H1 (cell line): Measurements from ENCODE around the gene NME8. TPM values are rescaled to one million over a fixed set of nuclear protein-coding genes. Genes with fewer than 3 reads are reported as not detected.

ENCODE experiments used
- ATF3 ChIP-seq: IDR thresholded peaks from 2 replicates; pipeline ENCODE4 v1.6.1; 2011; ENCODE audit warnings: low read depth, mild to moderate bottlenecking, low read length; ENCODE audit not compliant: insufficient read depth
- BCL11A ChIP-seq, 2 experiments: IDR thresholded peaks; one replicate each; pipeline ENCODE4 v1.6.1; 2011; ENCODE audit warnings: low read depth in 2 of 2, low read length in 2 of 2, mild to moderate bottlenecking in 2 of 2
- HDAC2 ChIP-seq, 2 experiments: fragments of 300-600 bp in 1 of 2; sonication (generic) in 1 of 2; IDR thresholded peaks; 2 replicates each; pipeline ENCODE4 v1.6.1; 2011 to 2012; ENCODE audit warnings: low read depth in 2 of 2, low read length in 2 of 2, mild to moderate bottlenecking in 2 of 2, moderate library complexity in 2 of 2, borderline replicate concordance in 1 of 2, inconsistent platforms in 1 of 2
- MAFK ChIP-seq: IDR thresholded peaks from 2 replicates; pipeline ENCODE4 v1.6.1; 2012; ENCODE audit warnings: low read depth, mild to moderate bottlenecking, improper control_type of control experiment, low read length
- PHF8 ChIP-seq: fragments of 200-600 bp; sonication (generic); conservative IDR thresholded peaks from 2 replicates; pipeline ENCODE4 v1.7.1; 2012; ENCODE audit warnings: low read depth, mild to moderate bottlenecking, inconsistent platforms, low read length, moderate library complexity
- TAF1 ChIP-seq: IDR thresholded peaks from 2 replicates; pipeline ENCODE4 v1.6.1; 2011; ENCODE audit warnings: mild to moderate bottlenecking, low read depth, low read length
- polyA plus RNA-seq, 7 experiments: library from polyadenylated mRNA; depleted of rRNA in 3 of 7; stranded (reverse) in 5 of 7; unstranded in 2 of 7; fragments of >200 nt in 5 of 7; fragments of 200-250 nt in 2 of 7; gene quantifications; 1 replicate in 5 of 7; 2 replicates in 1 of 7; 4 replicates in 1 of 7; pipeline versions ENCODE4 v1.2.1 to v1.2.3, GENCODE V29; 2011 to 2013; ENCODE audit warnings: missing spikeins in 2 of 7, mixed read lengths in 2 of 7
- total RNA-seq: library from RNA; stranded (reverse); fragmentation: NEBNext Ultra II Directional; extraction: Animal tissue kit (Norgen Biotek cat#: 25700); gene quantifications from 2 replicates; pipeline ENCODE4 v1.2.1, GENCODE V29; 2021

The NME8 gene
- total and polyA plus RNA-seq, 2 of the 8 experiments (the other 6 are each of a cell fraction or from before 2014, with no cell fraction given) = 0.22 to 0.44 TPM

- TF ChIP-seq ATF3 (no peak), BCL11A (IDR thresholded peaks at IDR 0.05; ENCODE audit: low read depth in 2 of 2, low read length in 2 of 2) (no peak), MAFK (no peak), PHF8 (no peak), HDAC2 (IDR thresholded peaks at IDR 0.05; ENCODE audit: borderline replicate concordance in 1 of 2, low read depth in 2 of 2, low read length in 2 of 2) (no peak), TAF1 (no peak)
Measured at GRCh38 chr7:37942934-37943610, 94.7 kb downstream of the NME8 start (continued).
